SK-N-SH treated with all-trans-retinoic acid at 6 μM for 48 hours (cell line): ENCODE data around the gene ALOX12B.
A peak's percentile ranks its signal among the peaks of the same experiment; 100 is the strongest.

Experiments used
- CREB5 ChIP-seq: fragments of 250-450 bp; sonication (Bioruptor Pico); IDR thresholded peaks from 2 replicates; pipeline ENCODE4 v1.5.1; 2020; ENCODE audit warnings: low read depth, mild to moderate bottlenecking, moderate library complexity
- OSR1 ChIP-seq: fragments of 250-450 bp; sonication (Bioruptor Pico); IDR thresholded peaks from 2 replicates; pipeline ENCODE4 v1.8.0; 2022; ENCODE audit warnings: moderate library complexity, mild to moderate bottlenecking, inconsistent platforms
- POU6F1 ChIP-seq: fragments of 250-450 bp; sonication (Bioruptor Pico); IDR thresholded peaks from 2 replicates; pipeline ENCODE4 v1.8.0; 2021; ENCODE audit warnings: low read depth, mild to moderate bottlenecking, moderate library complexity, borderline replicate concordance
- RARB ChIP-seq: fragments of 250-450 bp; sonication (Bioruptor Pico); IDR thresholded peaks from 2 replicates; pipeline ENCODE4 v1.8.0; 2021; ENCODE audit warnings: mild to moderate bottlenecking, moderate library complexity
- SNAI2 ChIP-seq: fragments of 250-450 bp; sonication (Bioruptor Pico); IDR thresholded peaks from 2 replicates; pipeline ENCODE4 v1.5.0; 2020; ENCODE audit warnings: mild to moderate bottlenecking, moderate library complexity
- TOX ChIP-seq: fragments of 250-450 bp; sonication (Bioruptor Pico); IDR thresholded peaks from 2 replicates; pipeline ENCODE4 v1.8.0; 2021; ENCODE audit warnings: mild to moderate bottlenecking, moderate library complexity, borderline replicate concordance
- ZC3H10 ChIP-seq: fragments of 250-450 bp; sonication (Bioruptor Pico); IDR thresholded peaks from 2 replicates; pipeline ENCODE4 v1.5.1; 2021; ENCODE audit warnings: mild to moderate bottlenecking, moderate library complexity
- ZNF8 ChIP-seq: fragments of 450-650 bp; formaldehyde crosslinking; IDR thresholded peaks from 2 replicates; pipeline ENCODE4 v1.5.0; 2020; ENCODE audit warnings: mild to moderate bottlenecking, moderate library complexity
- TF ChIP-seq, protein P1 (sequence below): fragments of 250-450 bp; sonication (Bioruptor Pico); IDR thresholded peaks from 2 replicates; pipeline ENCODE4 v1.8.0; 2020; ENCODE audit warnings: mild to moderate bottlenecking, moderate library complexity, borderline replicate concordance

GRCh38 chr17:8119581-8120519, 32.3 kb upstream of the ALOX12B start:
- no peak for TF ChIP-seq ZC3H10 (CRISPR knock-in tag)
- no peak for TF ChIP-seq OSR1
- TF ChIP-seq, protein P1, sequence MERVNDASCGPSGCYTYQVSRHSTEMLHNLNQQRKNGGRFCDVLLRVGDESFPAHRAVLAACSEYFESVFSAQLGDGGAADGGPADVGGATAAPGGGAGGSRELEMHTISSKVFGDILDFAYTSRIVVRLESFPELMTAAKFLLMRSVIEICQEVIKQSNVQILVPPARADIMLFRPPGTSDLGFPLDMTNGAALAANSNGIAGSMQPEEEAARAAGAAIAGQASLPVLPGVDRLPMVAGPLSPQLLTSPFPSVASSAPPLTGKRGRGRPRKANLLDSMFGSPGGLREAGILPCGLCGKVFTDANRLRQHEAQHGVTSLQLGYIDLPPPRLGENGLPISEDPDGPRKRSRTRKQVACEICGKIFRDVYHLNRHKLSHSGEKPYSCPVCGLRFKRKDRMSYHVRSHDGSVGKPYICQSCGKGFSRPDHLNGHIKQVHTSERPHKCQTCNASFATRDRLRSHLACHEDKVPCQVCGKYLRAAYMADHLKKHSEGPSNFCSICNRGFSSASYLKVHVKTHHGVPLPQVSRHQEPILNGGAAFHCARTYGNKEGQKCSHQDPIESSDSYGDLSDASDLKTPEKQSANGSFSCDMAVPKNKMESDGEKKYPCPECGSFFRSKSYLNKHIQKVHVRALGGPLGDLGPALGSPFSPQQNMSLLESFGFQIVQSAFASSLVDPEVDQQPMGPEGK (CRISPR knock-in tag): no peak; the same call in 1 of the 2 replicates
- no peak for TF ChIP-seq POU6F1 (CRISPR knock-in tag)
- 0 out of 2 replicates have a peak, but pooled peaks have one; percentile 41 for TF ChIP-seq SNAI2 (CRISPR knock-in tag)
- no peak for TF ChIP-seq RARB (CRISPR knock-in tag)
- no peak for TF ChIP-seq CREB5
- no peak for TF ChIP-seq ZNF8 (CRISPR knock-in tag)
- TF ChIP-seq TOX: no peak
